Thoracic aorta (tissue), 2 donors: ENCODE data around the gene C6orf120. TPM values are rescaled to one million over a fixed set of nuclear protein-coding genes. Genes with fewer than 3 reads are reported as not detected.

Source experiments
- ATAC-seq: fragments of 150-250 bp; one replicate; pipeline ENCODE4 v1.8.0; 2017; ENCODE audit warnings: low read depth; ENCODE audit not compliant: insufficient number of reproducible peaks, low FRiP score
- DNase-seq: peaks from one replicate; pipeline ENCODE4 v3.0.0-alpha.2; 2020; ENCODE audit warnings: low spot score
- H3K27ac ChIP-seq, 2 donors: fragments of 200-600 bp; sonication (generic); 1 replicate in 1 of 2; 2 replicates in 1 of 2; pipeline ENCODE4 v1.5.1; 2016; ENCODE audit warnings: mild to moderate bottlenecking in 2 of 2, moderate library complexity in 2 of 2
- H3K27me3 ChIP-seq: fragments of 200-600 bp; sonication (generic); replicated peaks from 2 replicates; pipeline ENCODE4 v1.6.0; 2016; ENCODE audit warnings: mild to moderate bottlenecking; ENCODE audit not compliant: insufficient read depth
- H3K36me3 ChIP-seq: fragments of 200-600 bp; sonication (generic); one replicate; pipeline ENCODE4 v1.5.1; 2016
- H3K4me1 ChIP-seq, 2 donors: fragments of 200-600 bp; sonication (generic); 1 replicate in 1 of 2; 2 replicates in 1 of 2; pipeline versions ENCODE4 v1.5.1 to v1.6.0; 2016; ENCODE audit warnings: low read depth in 2 of 2, mild to moderate bottlenecking in 1 of 2; ENCODE audit not compliant: control insufficient read depth in 1 of 2
- H3K4me3 ChIP-seq: fragments of 200-600 bp; sonication (generic); 2 replicates; pipeline ENCODE4 v1.5.1; 2016; ENCODE audit warnings: mild to moderate bottlenecking
- H3K9me3 ChIP-seq: fragments of 200-600 bp; sonication (generic); 2 replicates; pipeline ENCODE4 v1.5.1; 2016
- total RNA-seq, 2 donors: library from RNA; depleted of rRNA; stranded (reverse); fragments of >200 nt; gene quantifications; one replicate each; pipeline versions ENCODE4 v1.1.0 to v1.2.3, GENCODE V29; 2016
- TF ChIP-seq, protein P1 (sequence below): fragments of 200-600 bp; sonication (generic); IDR thresholded peaks from one replicate; pipeline ENCODE4 v1.5.1; 2019; ENCODE audit warnings: antibody characterized with exemption

The C6orf120 gene
- total RNA-seq, 2 donors from 2014 or later = 30.0 to 37.5 TPM

DNA sequence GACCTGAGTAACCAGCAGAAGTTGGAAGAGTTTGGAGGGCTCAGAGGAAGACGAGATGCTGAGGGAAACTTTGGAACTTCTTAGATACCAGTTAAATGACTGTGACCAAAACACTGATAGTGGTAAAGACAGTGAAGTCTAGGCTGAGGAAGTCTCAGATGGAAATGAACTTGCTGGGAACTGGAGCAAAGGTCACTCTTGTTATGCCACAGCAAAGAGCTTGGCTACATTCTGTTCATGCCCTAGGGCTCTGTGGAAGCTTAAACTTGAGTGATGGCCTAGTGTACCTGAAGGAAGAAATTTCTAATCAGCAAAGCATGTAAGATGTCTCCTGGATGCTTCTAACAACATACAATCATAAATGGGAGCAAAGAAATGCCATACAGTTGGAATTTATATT, 24.8 kb upstream of the C6orf120 start:
- TF ChIP-seq, protein P1, sequence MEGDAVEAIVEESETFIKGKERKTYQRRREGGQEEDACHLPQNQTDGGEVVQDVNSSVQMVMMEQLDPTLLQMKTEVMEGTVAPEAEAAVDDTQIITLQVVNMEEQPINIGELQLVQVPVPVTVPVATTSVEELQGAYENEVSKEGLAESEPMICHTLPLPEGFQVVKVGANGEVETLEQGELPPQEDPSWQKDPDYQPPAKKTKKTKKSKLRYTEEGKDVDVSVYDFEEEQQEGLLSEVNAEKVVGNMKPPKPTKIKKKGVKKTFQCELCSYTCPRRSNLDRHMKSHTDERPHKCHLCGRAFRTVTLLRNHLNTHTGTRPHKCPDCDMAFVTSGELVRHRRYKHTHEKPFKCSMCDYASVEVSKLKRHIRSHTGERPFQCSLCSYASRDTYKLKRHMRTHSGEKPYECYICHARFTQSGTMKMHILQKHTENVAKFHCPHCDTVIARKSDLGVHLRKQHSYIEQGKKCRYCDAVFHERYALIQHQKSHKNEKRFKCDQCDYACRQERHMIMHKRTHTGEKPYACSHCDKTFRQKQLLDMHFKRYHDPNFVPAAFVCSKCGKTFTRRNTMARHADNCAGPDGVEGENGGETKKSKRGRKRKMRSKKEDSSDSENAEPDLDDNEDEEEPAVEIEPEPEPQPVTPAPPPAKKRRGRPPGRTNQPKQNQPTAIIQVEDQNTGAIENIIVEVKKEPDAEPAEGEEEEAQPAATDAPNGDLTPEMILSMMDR = no peak
- DNase-seq (no peak), ATAC-seq (no peak)
- H3K27me3 ChIP-seq = no peaks in the 10 kb centered on the region
- H3K36me3 ChIP-seq = no peaks in the 10 kb centered on the region
- no peaks in the 10 kb centered on the region for H3K9me3 ChIP-seq
- no peaks in the 10 kb centered on the region for H3K4me1 ChIP-seq
- no peak overlapping the region for H3K4me3 ChIP-seq
- H3K27ac ChIP-seq = no peak overlapping the region

DNA sequence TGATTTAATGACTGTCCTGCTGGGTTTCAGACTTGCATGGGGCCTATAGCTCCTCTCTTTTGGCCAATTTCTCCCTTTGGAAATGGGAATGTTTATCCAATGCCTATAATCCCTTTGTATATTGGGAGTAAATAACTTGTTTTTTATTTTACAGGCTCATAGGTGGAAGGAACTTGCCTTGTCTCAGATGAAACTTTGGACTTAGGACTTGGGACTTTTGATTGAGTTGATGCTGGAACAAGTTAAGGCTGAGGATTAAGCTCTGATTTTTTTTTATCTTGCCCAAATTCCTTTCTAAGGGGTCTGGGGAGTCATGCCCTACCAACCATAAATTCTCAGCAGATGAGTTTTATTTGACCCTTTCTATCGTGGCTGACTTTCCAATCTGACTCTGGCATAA, 23.6 kb upstream of the C6orf120 start:
- Histone ChIP-seq H3K27me3 (no peaks in the 10 kb centered on the region), H3K9me3 (no peaks in the 10 kb centered on the region), H3K36me3 (no peaks in the 10 kb centered on the region), H3K4me3 (no peak overlapping the region), H3K4me1 (no peaks in the 10 kb centered on the region), H3K27ac (no peak overlapping the region)
- TF ChIP-seq, protein P1 = no peak
- ATAC-seq = no peak
- DNase-seq = no peak

DNA sequence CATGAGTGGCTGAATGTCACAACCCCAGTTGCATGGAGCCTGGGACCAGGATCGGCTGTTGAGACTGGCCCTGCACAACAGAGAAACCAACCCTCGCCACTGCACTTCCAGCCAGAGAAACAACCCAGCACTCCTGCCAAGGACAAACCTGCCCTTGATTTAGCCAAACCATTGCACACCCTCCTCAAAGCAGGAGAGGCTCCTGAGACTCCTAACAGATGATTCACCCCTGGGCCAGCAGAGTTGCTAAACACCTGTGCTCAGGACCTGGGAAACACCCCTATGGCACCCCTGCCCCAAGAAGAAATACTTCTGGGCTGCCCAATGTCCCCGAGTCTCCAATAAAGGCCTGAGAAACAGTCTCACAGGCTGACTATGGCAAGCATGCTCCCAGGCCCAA, 17.9 kb upstream of the C6orf120 start:
- Histone ChIP-seq H3K4me1 (no peaks in the 10 kb centered on the region), H3K4me3 (no peak overlapping the region), H3K36me3 (peaks cover 6% of the 10 kb centered on the region), H3K9me3 (peaks cover 8% of the 10 kb centered on the region), H3K27me3 (no peaks in the 10 kb centered on the region), H3K27ac (no peak overlapping the region)
- TF ChIP-seq, protein P1 = no peak
- DNase-seq (no peak), ATAC-seq (no peak)

DNA sequence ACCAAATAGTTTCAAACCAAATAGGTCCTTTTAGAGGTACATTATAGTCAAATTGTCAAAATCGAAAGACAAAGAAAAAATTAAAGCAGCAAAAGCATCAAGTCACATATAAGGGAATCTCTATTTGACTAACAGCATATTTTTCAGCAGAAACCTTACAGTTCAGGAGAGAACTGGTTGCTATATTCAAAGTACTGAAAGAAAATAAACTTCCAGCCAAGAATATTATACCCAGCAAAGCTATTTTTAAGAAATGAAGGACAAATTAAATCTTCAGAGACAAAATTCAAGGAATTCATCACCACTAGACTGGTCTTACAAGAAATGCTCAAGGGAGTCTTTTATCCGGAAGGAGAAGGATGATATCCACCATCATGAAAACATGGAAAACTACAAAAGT, 16.1 kb upstream of the C6orf120 start:
- TF ChIP-seq, protein P1 = no peak
- Histone ChIP-seq H3K9me3 (peaks cover 8% of the 10 kb centered on the region), H3K36me3 (peaks cover 6% of the 10 kb centered on the region), H3K27ac (no peak overlapping the region), H3K4me1 (no peaks in the 10 kb centered on the region), H3K27me3 (no peaks in the 10 kb centered on the region), H3K4me3 (no peak overlapping the region)
- DNase-seq = no peak
- ATAC-seq = no peak

DNA sequence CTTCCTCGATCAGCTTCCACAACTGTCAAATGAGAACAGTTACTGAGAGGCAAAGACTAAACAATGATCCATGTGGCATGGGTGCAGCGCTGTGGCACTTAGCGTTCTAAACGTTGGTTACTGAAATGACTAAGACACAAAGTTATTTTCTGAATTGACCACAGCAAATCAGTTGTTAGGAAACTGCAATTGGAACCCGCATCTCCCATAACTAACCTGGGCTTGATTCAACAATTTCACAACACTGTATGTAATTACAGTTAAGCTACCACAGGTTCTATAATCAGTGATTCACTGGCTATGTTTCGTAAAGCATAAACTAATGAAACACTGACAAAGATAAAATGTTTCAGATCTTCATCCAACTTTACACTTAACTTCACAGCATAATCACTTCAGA, 12.6 kb upstream of the C6orf120 start:
- Histone ChIP-seq H3K36me3 (peaks cover 6% of the 10 kb centered on the region), H3K27ac (no peak overlapping the region), H3K4me3 (no peak overlapping the region), H3K9me3 (peaks cover 11% of the 10 kb centered on the region), H3K27me3 (no peaks in the 10 kb centered on the region), H3K4me1 (no peaks in the 10 kb centered on the region)
- TF ChIP-seq, protein P1 = no peak
- DNase-seq = no peak
- ATAC-seq = no peak
